Measurements from ENCODE around the gene HIRA.

HIRA gene

GRCh38 chr22:19398652-19399051 is 32.9 kb downstream of the HIRA start:
- Histone ChIP-seq H3K27ac (ENCODE audit: insufficient read depth in 1 of 2, low read depth in 1 of 2, low read length in 2 of 2, poor library complexity in 1 of 2, severe bottlenecking in 2 of 2) (peak overlapping the region in 1 of 2 experiments; percentile 69), H3K27me3 (replicated peaks in 2 of 5; ENCODE audit: control insufficient read depth in 4 of 5, insufficient read depth in 5 of 5, low read length in 4 of 5) (no peaks in the 10 kb centered on the region), H3K36me3 (ENCODE audit: control insufficient read depth in 4 of 4, insufficient read depth in 4 of 4, low read length in 3 of 4) (peaks cover 23 to 74% (median 62%) of the 10 kb centered on the region in 4 experiments), H3K4me3 (ENCODE audit: control insufficient read depth in 1 of 7, extremely low read depth in 1 of 7, insufficient read depth in 4 of 7, low read depth in 2 of 7, low read length in 6 of 7) (no peak overlapping the region), H3K9me3 (ENCODE audit: control extremely low read depth in 1 of 5, control insufficient read depth in 4 of 5, insufficient read depth in 2 of 5, low read depth in 1 of 5, low read length in 4 of 5) (no peaks in the 10 kb centered on the region), H3K4me1 (ENCODE audit: control extremely low read depth in 1 of 4, control insufficient read depth in 4 of 4, insufficient read depth in 4 of 4, low read length in 3 of 4) (no peaks in the 10 kb centered on the region)
- ChIA-PET POLR2A (interaction anchor here (0.6 kb wide), 1 partner anchor 33 kb away, joined by 5 read pairs; no protein-coding TSS in a partner anchor), CTCF (no interaction called here)
- WGBS (ENCODE audit: insufficient coverage): 90% methylated on average over 2 of the region's 2 CpGs
- no peak for DNase-seq

- H3K27ac ChIP-seq (ENCODE audit: insufficient read depth in 1 of 2, low read depth in 1 of 2, low read length in 2 of 2, poor library complexity in 1 of 2, severe bottlenecking in 2 of 2): peak overlapping the region in 1 of 2 experiments; percentile 69
- WGBS (ENCODE audit: insufficient coverage): 95% methylated on average over 6 of the region's 6 CpGs
- H3K9me3 ChIP-seq (ENCODE audit: control extremely low read depth in 1 of 5, control insufficient read depth in 4 of 5, insufficient read depth in 2 of 5, low read depth in 1 of 5, low read length in 4 of 5): no peaks in the 10 kb centered on the region
- ChIA-PET CTCF (no interaction called here), POLR2A (no interaction called here)
- H3K4me3 ChIP-seq (ENCODE audit: control insufficient read depth in 1 of 7, extremely low read depth in 1 of 7, insufficient read depth in 4 of 7, low read depth in 2 of 7, low read length in 6 of 7): no peak overlapping the region
- H3K4me1 ChIP-seq (ENCODE audit: control extremely low read depth in 1 of 4, control insufficient read depth in 4 of 4, insufficient read depth in 4 of 4, low read length in 3 of 4): no peaks in the 10 kb centered on the region
- no peaks in the 10 kb centered on the region for H3K27me3 ChIP-seq (replicated peaks in 2 of 5; ENCODE audit: control insufficient read depth in 4 of 5, insufficient read depth in 5 of 5, low read length in 4 of 5)
- no peak for DNase-seq
- peaks cover 24 to 76% (median 65%) of the 10 kb centered on the region in 4 experiments for H3K36me3 ChIP-seq (ENCODE audit: control insufficient read depth in 4 of 4, insufficient read depth in 4 of 4, low read length in 3 of 4)
These were observed 33.3 kb downstream of the HIRA start for GRCh38 chr22:19398206-19398605.

- no peaks in the 10 kb centered on the region for H3K27me3 ChIP-seq (replicated peaks in 2 of 5; ENCODE audit: control insufficient read depth in 4 of 5, insufficient read depth in 5 of 5, low read length in 4 of 5)
- H3K36me3 ChIP-seq (ENCODE audit: control insufficient read depth in 4 of 4, insufficient read depth in 4 of 4, low read length in 3 of 4): peaks cover 24 to 80% (median 68%) of the 10 kb centered on the region in 4 experiments
- no peak for DNase-seq
- no peak overlapping the region for H3K4me3 ChIP-seq (ENCODE audit: control insufficient read depth in 1 of 7, extremely low read depth in 1 of 7, insufficient read depth in 4 of 7, low read depth in 2 of 7, low read length in 6 of 7)
- WGBS (ENCODE audit: insufficient coverage): 100% methylated on average over 3 of the region's 3 CpGs
- no peaks in the 10 kb centered on the region for H3K4me1 ChIP-seq (ENCODE audit: control extremely low read depth in 1 of 4, control insufficient read depth in 4 of 4, insufficient read depth in 4 of 4, low read length in 3 of 4)
- ChIA-PET CTCF (interaction anchor here (0.5 kb wide), 1 partner anchor 13 kb away, joined by 3 read pairs; no protein-coding TSS in a partner anchor), POLR2A (no interaction called here)
- H3K9me3 ChIP-seq (ENCODE audit: control extremely low read depth in 1 of 5, control insufficient read depth in 4 of 5, insufficient read depth in 2 of 5, low read depth in 1 of 5, low read length in 4 of 5): no peaks in the 10 kb centered on the region
- peak overlapping the region in 1 of 2 experiments; percentile 69 for H3K27ac ChIP-seq (ENCODE audit: insufficient read depth in 1 of 2, low read depth in 1 of 2, low read length in 2 of 2, poor library complexity in 1 of 2, severe bottlenecking in 2 of 2)
These were observed 33.8 kb downstream of the HIRA start for GRCh38 chr22:19397734-19398104.

GRCh38 chr22:19396934-19397733 is 34.4 kb downstream of the HIRA start:
- Histone ChIP-seq H3K27me3 (replicated peaks in 2 of 5; ENCODE audit: control insufficient read depth in 4 of 5, insufficient read depth in 5 of 5, low read length in 4 of 5) (no peaks in the 10 kb centered on the region), H3K9me3 (ENCODE audit: control extremely low read depth in 1 of 5, control insufficient read depth in 4 of 5, insufficient read depth in 2 of 5, low read depth in 1 of 5, low read length in 4 of 5) (no peaks in the 10 kb centered on the region), H3K4me1 (ENCODE audit: control extremely low read depth in 1 of 4, control insufficient read depth in 4 of 4, insufficient read depth in 4 of 4, low read length in 3 of 4) (no peaks in the 10 kb centered on the region), H3K36me3 (ENCODE audit: control insufficient read depth in 4 of 4, insufficient read depth in 4 of 4, low read length in 3 of 4) (peaks cover 22 to 86% (median 73%) of the 10 kb centered on the region in 4 experiments), H3K27ac (ENCODE audit: insufficient read depth in 1 of 2, low read depth in 1 of 2, low read length in 2 of 2, poor library complexity in 1 of 2, severe bottlenecking in 2 of 2) (peak overlapping the region in 1 of 2 experiments; percentile 69), H3K4me3 (ENCODE audit: control insufficient read depth in 1 of 7, extremely low read depth in 1 of 7, insufficient read depth in 4 of 7, low read depth in 2 of 7, low read length in 6 of 7) (no peak overlapping the region)
- ChIA-PET CTCF (interaction anchor here (0.5 kb wide), 1 partner anchor 13 kb away, joined by 3 read pairs; no protein-coding TSS in a partner anchor), POLR2A (no interaction called here)
- WGBS (ENCODE audit: insufficient coverage): 96% methylated on average over 2 of the region's 6 CpGs
- peak; percentile 22 to 71 (median 36) for DNase-seq

- Histone ChIP-seq H3K4me1 (ENCODE audit: control extremely low read depth in 1 of 4, control insufficient read depth in 4 of 4, insufficient read depth in 4 of 4, low read length in 3 of 4) (no peaks in the 10 kb centered on the region), H3K36me3 (ENCODE audit: control insufficient read depth in 4 of 4, insufficient read depth in 4 of 4, low read length in 3 of 4) (peaks cover 24 to 86% (median 70%) of the 10 kb centered on the region in 4 experiments), H3K27me3 (replicated peaks in 2 of 5; ENCODE audit: control insufficient read depth in 4 of 5, insufficient read depth in 5 of 5, low read length in 4 of 5) (no peaks in the 10 kb centered on the region), H3K4me3 (ENCODE audit: control insufficient read depth in 1 of 7, extremely low read depth in 1 of 7, insufficient read depth in 4 of 7, low read depth in 2 of 7, low read length in 6 of 7) (no peak overlapping the region), H3K9me3 (ENCODE audit: control extremely low read depth in 1 of 5, control insufficient read depth in 4 of 5, insufficient read depth in 2 of 5, low read depth in 1 of 5, low read length in 4 of 5) (no peaks in the 10 kb centered on the region), H3K27ac (ENCODE audit: insufficient read depth in 1 of 2, low read depth in 1 of 2, low read length in 2 of 2, poor library complexity in 1 of 2, severe bottlenecking in 2 of 2) (peak overlapping the region in 1 of 2 experiments; percentile 69)
- 93% methylated on average over 3 of the region's 6 CpGs for WGBS (ENCODE audit: insufficient coverage)
- ChIA-PET CTCF (no interaction called here), POLR2A (no interaction called here)
- no peak for DNase-seq
These were observed 35.0 kb downstream of the HIRA start for GRCh38 chr22:19396561-19396933.

GRCh38 chr22:19395276-19395675 is 36.3 kb downstream of the HIRA start:
- H3K27me3 ChIP-seq (replicated peaks in 2 of 5; ENCODE audit: control insufficient read depth in 4 of 5, insufficient read depth in 5 of 5, low read length in 4 of 5): no peaks in the 10 kb centered on the region
- H3K9me3 ChIP-seq (ENCODE audit: control extremely low read depth in 1 of 5, control insufficient read depth in 4 of 5, insufficient read depth in 2 of 5, low read depth in 1 of 5, low read length in 4 of 5): no peaks in the 10 kb centered on the region
- H3K4me3 ChIP-seq (ENCODE audit: control insufficient read depth in 1 of 7, extremely low read depth in 1 of 7, insufficient read depth in 4 of 7, low read depth in 2 of 7, low read length in 6 of 7): no peak overlapping the region
- POLR2A ChIA-PET: no interaction called here
- H3K27ac ChIP-seq (ENCODE audit: insufficient read depth in 1 of 2, low read depth in 1 of 2, low read length in 2 of 2, poor library complexity in 1 of 2, severe bottlenecking in 2 of 2): no peak overlapping the region
- 94% methylated on average over 3 of the region's 4 CpGs for WGBS (ENCODE audit: insufficient coverage)
- no peak for DNase-seq
- peaks cover 28 to 83% (median 64%) of the 10 kb centered on the region in 4 experiments for H3K36me3 ChIP-seq (ENCODE audit: control insufficient read depth in 4 of 4, insufficient read depth in 4 of 4, low read length in 3 of 4)
- CTCF ChIA-PET: interaction anchor here (1.1 to 1.6 kb wide), 3 partner anchors 14 to 235 kb away, joined by 3 to 4 read pairs (median 4); no protein-coding TSS in a partner anchor
- no peaks in the 10 kb centered on the region for H3K4me1 ChIP-seq (ENCODE audit: control extremely low read depth in 1 of 4, control insufficient read depth in 4 of 4, insufficient read depth in 4 of 4, low read length in 3 of 4)

Data from common myeloid progenitor, CD34-positive (primary cell).